Measurements from ENCODE around the gene RPGRIP1L. TPM values are rescaled to one million over a fixed set of nuclear protein-coding genes. Genes with fewer than 3 reads are reported as not detected.

Gene RPGRIP1L
- total and polyA plus RNA-seq, 2 of the 8 experiments (the other 6 are each of a cell fraction or from before 2014, with no cell fraction given) = 4.0 to 13.7 TPM

- no peak overlapping the region for H4K8ac ChIP-seq (ENCODE audit: extremely low read depth, insufficient read depth, low read length)
- no peak for TF ChIP-seq GTF2F1 (IDR thresholded peaks at IDR 0.05; ENCODE audit: borderline replicate concordance, low read depth, low read length)
- no peak for TF ChIP-seq RNF2 (IDR thresholded peaks at IDR 0.05; ENCODE audit: borderline replicate concordance, low read depth, low read length, missing control alignments, poor library complexity, severe bottlenecking)
- TF ChIP-seq CBX5 (IDR thresholded peaks at IDR 0.05; ENCODE audit: low read depth, low read length) = no peak
- no peak for TF ChIP-seq ZNF274 (IDR thresholded peaks at IDR 0.05; ENCODE audit: borderline replicate concordance, extremely low read depth, low read length)
- no peak for TF ChIP-seq NANOG (IDR thresholded peaks at IDR 0.05; ENCODE audit: insufficient read depth, low read depth, low read length, poor library complexity, severe bottlenecking)
- no peak for TF ChIP-seq YY1 (IDR thresholded peaks at IDR 0.05; ENCODE audit: low read depth, low read length)
- no peak for TF ChIP-seq SIRT6 (IDR thresholded peaks at IDR 0.05; ENCODE audit: low read length)
- no peak for TF ChIP-seq EGR1 (IDR thresholded peaks at IDR 0.05; ENCODE audit: borderline replicate concordance, low read depth, low read length)
- no peak for TF ChIP-seq KDM5A (IDR thresholded peaks at IDR 0.05; ENCODE audit: low read length)
- TF ChIP-seq EP300 (IDR thresholded peaks at IDR 0.05; ENCODE audit: borderline replicate concordance in 1 of 2, low read depth in 2 of 2, low read length in 2 of 2) = no peak
- TF ChIP-seq SRF (IDR thresholded peaks at IDR 0.05; ENCODE audit: low read depth, low read length) = no peak
- no peak for TF ChIP-seq HDAC2 (IDR thresholded peaks at IDR 0.05; ENCODE audit: borderline replicate concordance in 1 of 2, low read depth in 2 of 2, low read length in 2 of 2)
- no peak for TF ChIP-seq SP4 (IDR thresholded peaks at IDR 0.05; ENCODE audit: low read length)
- TF ChIP-seq SIN3A (conservative IDR thresholded peaks at IDR 0.05 in 1 of 2, IDR thresholded peaks at IDR 0.05 in 1 of 2; ENCODE audit: low read depth in 1 of 2, low read length in 2 of 2) = no peak
- H4K91ac ChIP-seq (replicated peaks; ENCODE audit: insufficient read length, low read length) = no peak overlapping the region
- DNase-seq (ENCODE audit: low read depth in 1 of 2, low spot score in 2 of 2) (no peak), FAIRE-seq (no peak)
- H3K36me3 ChIP-seq (ENCODE audit: control insufficient read depth in 2 of 4, insufficient read depth in 4 of 4, low read length in 3 of 4) = peaks cover 0 to 6% (median 0%) of the 10 kb centered on the region in 4 experiments; a peak in 3 of 8 replicates
- POLR2A ChIA-PET (ENCODE audit: partially characterized antibody) = no interaction called here
- H3K79me2 ChIP-seq (ENCODE audit: control insufficient read depth in 1 of 2, insufficient read depth in 2 of 2, low read length in 2 of 2) = no peaks in the 10 kb centered on the region
- H3K4me2 ChIP-seq (ENCODE audit: insufficient read depth in 1 of 2, low read depth in 2 of 2, low read length in 2 of 2) = no peak overlapping the region
- H2AK5ac ChIP-seq (ENCODE audit: low read depth, low read length) = no peak overlapping the region
- H3K9ac ChIP-seq (replicated peaks in 1 of 4; ENCODE audit: extremely low read depth in 1 of 4, low read depth in 3 of 4, low read length in 3 of 4) = no peak overlapping the region
- no peak overlapping the region for H3K4ac ChIP-seq (replicated peaks; ENCODE audit: insufficient read length, low read depth, low read length)
- no peak overlapping the region for H2BK12ac ChIP-seq (ENCODE audit: low read depth, low read length)
- H3K27me3 ChIP-seq (replicated peaks in 1 of 4; ENCODE audit: control insufficient read depth in 3 of 4, extremely low read depth in 1 of 4, insufficient read depth in 3 of 4, low read length in 3 of 4) = no peaks in the 10 kb centered on the region
- no peak overlapping the region for H2BK5ac ChIP-seq (ENCODE audit: low read depth, low read length)
- H3K18ac ChIP-seq (ENCODE audit: extremely low read depth, low read length) = no peak overlapping the region
- CTCF ChIA-PET (ENCODE audit: partially characterized antibody) = interaction anchor here (1.4 kb wide), 1 partner anchor 20 kb away, joined by 3 read pairs; no protein-coding TSS in a partner anchor
- no peaks in the 10 kb centered on the region for H3K79me1 ChIP-seq (ENCODE audit: low read depth, low read length)
- no peak overlapping the region for H2BK120ac ChIP-seq (replicated peaks; ENCODE audit: low read depth, low read length)
- H2BK15ac ChIP-seq (ENCODE audit: low read length) = no peak overlapping the region
- no peak overlapping the region for H2BK20ac ChIP-seq (ENCODE audit: low read length)
- H3K14ac ChIP-seq (ENCODE audit: insufficient read length) = no peak overlapping the region
- no peak overlapping the region for H4K5ac ChIP-seq (ENCODE audit: insufficient read length, low read depth, low read length)
- H3K4me1 ChIP-seq (replicated peaks in 1 of 4; ENCODE audit: control insufficient read depth in 3 of 4, insufficient read depth in 4 of 4, low read length in 3 of 4) = no peaks in the 10 kb centered on the region
- H3K23ac ChIP-seq (ENCODE audit: insufficient read length) = no peak overlapping the region
- WGBS, 2 experiments (ENCODE audit: extremely low coverage in 1 of 2, insufficient coverage in 1 of 2, insufficient read length in 1 of 2, insufficient replicate concordance in 2 of 2, low coverage in 1 of 2, low lambda C conversion rate in 2 of 2, missing lambda C conversion rate in 1 of 2) = 64% methylated on average over 2 of the region's 2 CpGs; no CpG with 5 or more reads in 1 of the 2 experiments
- no peak overlapping the region for H2AFZ ChIP-seq (ENCODE audit: low read length)
- no peak overlapping the region for H3K56ac ChIP-seq (replicated peaks; ENCODE audit: insufficient read length, low read depth, low read length)
- H3K23me2 ChIP-seq (ENCODE audit: low read depth, low read length) = no peaks in the 10 kb centered on the region; the same call in 1 of the 2 replicates
- H3K27ac ChIP-seq (ENCODE audit: low read depth, low read length) = no peak overlapping the region
- H4K20me1 ChIP-seq (replicated peaks in 1 of 2; ENCODE audit: control insufficient read depth in 1 of 2, insufficient read depth in 2 of 2, low read length in 2 of 2) = no peaks in the 10 kb centered on the region
- H3K9me3 ChIP-seq (ENCODE audit: insufficient read depth in 2 of 2, low read depth in 1 of 2, low read length in 1 of 2) = no peaks in the 10 kb centered on the region
- no peak overlapping the region for H3K4me3 ChIP-seq (ENCODE audit: extremely low read depth in 1 of 4, insufficient read depth in 2 of 4, low read depth in 3 of 4, low read length in 4 of 4)
Measured at GRCh38 chr16:53681354-53681753, 22.3 kb downstream of the RPGRIP1L start.

All from H1 (cell line).